RWPE2 (cell line): Measurements from ENCODE around the gene KRTAP1-4.

Source experiments
- ATAC-seq: fragments of 200-7000 bp; cut with Tn5 transposase; 3 replicates; pipeline ENCODE4 v1.9.1; 2021; ENCODE audit warnings: low read depth
- DNase-seq: peaks from one replicate; pipeline ENCODE4 v3.0.0-alpha.2; 2020; ENCODE audit warnings: low spot score
- H3K27ac ChIP-seq: fragments of 450-650 bp; 2 replicates; pipeline ENCODE4 v1.5.1; 2017; ENCODE audit warnings: mild to moderate bottlenecking; ENCODE audit not compliant: poor library complexity, severe bottlenecking
- H3K27me3 ChIP-seq: fragments of 250-450 bp; sonication (Bioruptor Pico); 2 replicates; pipeline ENCODE4 v1.5.1; 2021; ENCODE audit warnings: mild to moderate bottlenecking, moderate library complexity; ENCODE audit not compliant: insufficient read depth, poor library complexity, severe bottlenecking
- H3K36me3 ChIP-seq: fragments of 250-450 bp; sonication (Bioruptor Pico); 2 replicates; pipeline ENCODE4 v1.5.1; 2020; ENCODE audit warnings: low read depth, mild to moderate bottlenecking, moderate library complexity
- H3K4me1 ChIP-seq: fragments of 250-450 bp; sonication (Bioruptor Pico); 2 replicates; pipeline ENCODE4 v1.5.1; 2021; ENCODE audit warnings: mild to moderate bottlenecking, moderate library complexity; ENCODE audit not compliant: insufficient read depth, poor library complexity, severe bottlenecking
- H3K4me3 ChIP-seq: fragments of 250-450 bp; sonication (Bioruptor Pico); 2 replicates; pipeline ENCODE4 v1.5.1; 2021; ENCODE audit warnings: mild to moderate bottlenecking, moderate library complexity; ENCODE audit not compliant: severe bottlenecking
- H3K9me3 ChIP-seq: fragments of 250-450 bp; sonication (Bioruptor Pico); 2 replicates; pipeline ENCODE4 v1.5.1; 2021; ENCODE audit warnings: mild to moderate bottlenecking, moderate library complexity; ENCODE audit not compliant: severe bottlenecking
- TF ChIP-seq, protein P1 (sequence below): fragments of 450-650 bp; IDR thresholded peaks from one replicate; pipeline ENCODE4 v1.5.1; 2017; ENCODE audit warnings: mild to moderate bottlenecking, moderate library complexity; ENCODE audit not compliant: poor library complexity, severe bottlenecking

Gene KRTAP1-4

DNA sequence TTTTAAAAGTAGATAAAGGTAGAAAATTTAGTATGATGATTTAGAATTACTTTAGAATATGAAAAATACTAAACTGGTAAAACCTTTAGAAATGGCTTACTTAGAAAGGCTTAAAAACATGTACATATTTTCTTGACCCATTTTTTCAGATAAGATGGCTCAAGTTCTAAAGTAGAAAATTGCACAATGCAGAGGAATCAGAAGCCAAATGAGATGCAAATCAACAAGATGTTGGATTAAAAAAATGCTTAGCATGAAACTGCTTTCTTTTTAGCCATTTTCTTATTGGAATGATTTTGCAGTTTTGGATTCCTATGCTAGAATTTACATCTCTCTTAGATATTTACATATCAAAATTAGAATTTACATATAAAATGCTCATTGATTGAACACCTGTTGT lies 19.6 kb downstream of the KRTAP1-4 start:
- peaks cover 11% of the 10 kb centered on the region for H3K4me1 ChIP-seq
- no peak overlapping the region for H3K27ac ChIP-seq
- no peaks in the 10 kb centered on the region for H3K27me3 ChIP-seq
- TF ChIP-seq, protein P1, sequence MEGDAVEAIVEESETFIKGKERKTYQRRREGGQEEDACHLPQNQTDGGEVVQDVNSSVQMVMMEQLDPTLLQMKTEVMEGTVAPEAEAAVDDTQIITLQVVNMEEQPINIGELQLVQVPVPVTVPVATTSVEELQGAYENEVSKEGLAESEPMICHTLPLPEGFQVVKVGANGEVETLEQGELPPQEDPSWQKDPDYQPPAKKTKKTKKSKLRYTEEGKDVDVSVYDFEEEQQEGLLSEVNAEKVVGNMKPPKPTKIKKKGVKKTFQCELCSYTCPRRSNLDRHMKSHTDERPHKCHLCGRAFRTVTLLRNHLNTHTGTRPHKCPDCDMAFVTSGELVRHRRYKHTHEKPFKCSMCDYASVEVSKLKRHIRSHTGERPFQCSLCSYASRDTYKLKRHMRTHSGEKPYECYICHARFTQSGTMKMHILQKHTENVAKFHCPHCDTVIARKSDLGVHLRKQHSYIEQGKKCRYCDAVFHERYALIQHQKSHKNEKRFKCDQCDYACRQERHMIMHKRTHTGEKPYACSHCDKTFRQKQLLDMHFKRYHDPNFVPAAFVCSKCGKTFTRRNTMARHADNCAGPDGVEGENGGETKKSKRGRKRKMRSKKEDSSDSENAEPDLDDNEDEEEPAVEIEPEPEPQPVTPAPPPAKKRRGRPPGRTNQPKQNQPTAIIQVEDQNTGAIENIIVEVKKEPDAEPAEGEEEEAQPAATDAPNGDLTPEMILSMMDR, result no peak
- H3K36me3 ChIP-seq, result no peaks in the 10 kb centered on the region
- no peak overlapping the region for H3K4me3 ChIP-seq
- DNase-seq, result no peak
- H3K9me3 ChIP-seq, result no peaks in the 10 kb centered on the region
- no peak for ATAC-seq

DNA sequence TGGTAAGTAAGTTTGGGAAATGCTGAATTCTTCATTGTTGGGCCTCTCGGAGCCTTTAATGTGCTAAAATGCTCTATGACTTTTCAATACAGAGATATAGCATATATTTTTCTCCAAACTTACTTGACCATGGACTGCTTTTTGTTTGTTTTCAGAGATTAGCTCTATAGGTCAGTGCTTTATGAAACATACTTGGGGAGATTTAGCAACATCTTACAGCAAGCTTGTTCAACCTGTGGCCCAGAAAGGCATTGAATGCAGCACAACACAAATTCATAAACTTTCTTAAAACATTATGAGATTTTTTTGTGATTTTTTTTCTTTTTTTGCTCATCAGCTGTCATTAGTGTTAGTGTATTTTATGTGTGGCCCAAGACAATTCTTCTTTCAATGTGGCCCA lies 20.1 kb downstream of the KRTAP1-4 start:
- TF ChIP-seq, protein P1, result no peak

DNA sequence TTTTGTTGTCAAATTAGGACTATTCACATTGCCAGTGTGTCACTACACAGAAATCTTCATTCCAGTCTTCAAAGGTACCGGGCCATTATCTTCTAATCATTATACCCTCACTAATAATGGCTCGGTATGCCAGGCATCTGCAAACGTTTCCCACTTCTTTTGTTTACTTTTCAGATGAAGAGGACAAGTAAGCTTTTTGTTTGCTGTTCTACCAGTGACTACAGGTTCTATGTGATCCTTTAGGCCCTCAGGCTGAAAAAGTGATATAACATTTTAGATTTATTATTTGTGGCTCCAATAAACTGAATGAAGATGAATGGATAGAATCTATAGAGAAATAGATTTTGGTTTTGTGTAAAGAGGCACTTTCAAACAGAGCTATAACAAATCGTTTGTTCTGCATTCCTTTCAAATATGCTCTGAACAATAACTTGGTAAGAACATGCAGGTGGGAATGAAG lies 20.7 kb downstream of the KRTAP1-4 start:
- Histone ChIP-seq H3K9me3 (no peaks in the 10 kb centered on the region), H3K4me3 (no peak overlapping the region), H3K36me3 (no peaks in the 10 kb centered on the region), H3K27ac (no peak overlapping the region), H3K27me3 (no peaks in the 10 kb centered on the region), H3K4me1 (peaks cover 11% of the 10 kb centered on the region)
- DNase-seq (no peak), ATAC-seq (no peak)
- TF ChIP-seq, protein P1, result no peak

More for the DNA sequence above, 20.1 kb downstream of the KRTAP1-4 start:
- DNase-seq (no peak), ATAC-seq (no peak)
- H3K27me3 ChIP-seq, result no peaks in the 10 kb centered on the region
- H3K4me3 ChIP-seq, result no peak overlapping the region
- H3K4me1 ChIP-seq, result peaks cover 11% of the 10 kb centered on the region
- no peaks in the 10 kb centered on the region for H3K36me3 ChIP-seq
- no peak overlapping the region for H3K27ac ChIP-seq
- no peaks in the 10 kb centered on the region for H3K9me3 ChIP-seq

DNA sequence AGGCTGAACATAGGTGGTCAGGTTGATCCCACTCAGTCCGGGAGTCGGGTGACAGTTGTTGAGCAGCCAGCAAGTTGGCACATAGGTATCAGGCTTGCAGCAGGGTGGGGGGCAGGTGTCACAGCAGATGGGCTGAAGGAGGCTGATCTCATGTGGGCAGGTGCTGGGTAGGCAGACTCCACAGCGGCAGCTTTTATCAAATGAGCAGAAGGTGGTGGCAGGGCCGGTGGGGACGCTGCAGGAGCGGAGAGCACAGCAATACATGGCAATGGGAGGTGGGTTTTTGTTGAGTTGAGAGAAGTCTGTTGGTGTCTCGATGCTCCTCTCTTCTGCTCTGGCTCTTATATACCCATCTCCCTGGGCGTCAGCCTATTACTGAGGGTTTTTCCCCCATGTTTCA lies 21.2 kb downstream of the KRTAP1-4 start, which contains the start of gene KRTAP3-1:
KRTAP3-1 (minus strand) TSS at position 318 of the 400 bp plus-strand sequence; CDS start at position 264, 54 bp downstream.
- no peaks in the 10 kb centered on the region for H3K27me3 ChIP-seq
- H3K36me3 ChIP-seq, result no peaks in the 10 kb centered on the region
- DNase-seq, result no peak
- TF ChIP-seq, protein P1, result no peak
- H3K27ac ChIP-seq, result no peak within 1 kb of the TSS
- no peak within 1 kb of the TSS for H3K4me3 ChIP-seq
- ATAC-seq, result no peak
- H3K4me1 ChIP-seq, result peaks cover 14% of the 10 kb centered on the region
- H3K9me3 ChIP-seq, result no peaks in the 10 kb centered on the region

DNA sequence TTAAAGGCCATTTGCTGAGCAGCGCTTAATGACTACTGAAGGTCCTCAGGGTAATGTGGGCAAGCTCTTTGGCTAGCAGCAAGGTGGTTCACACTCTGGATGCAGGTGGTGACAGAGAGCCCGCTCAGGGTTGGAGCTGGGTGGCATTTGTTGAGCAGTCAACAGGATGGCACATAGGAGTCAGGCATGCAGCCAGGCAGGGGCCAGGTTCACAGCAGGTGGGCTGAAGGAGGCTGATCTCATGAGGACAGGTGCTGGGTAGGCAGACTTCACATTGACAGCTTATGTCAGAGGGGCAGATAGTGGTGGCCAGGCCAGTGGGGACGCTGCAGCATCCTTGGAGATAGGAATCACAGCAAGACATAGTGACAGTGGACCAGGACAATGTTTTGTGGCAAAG lies 25.6 kb downstream of the KRTAP1-4 start:
- H3K27ac ChIP-seq, result no peak overlapping the region
- peaks cover 33% of the 10 kb centered on the region for H3K4me1 ChIP-seq
- no peaks in the 10 kb centered on the region for H3K27me3 ChIP-seq
- H3K36me3 ChIP-seq, result no peaks in the 10 kb centered on the region
- no peak overlapping the region for H3K4me3 ChIP-seq
- ATAC-seq (no peak), DNase-seq (no peak)
- no peaks in the 10 kb centered on the region for H3K9me3 ChIP-seq
- TF ChIP-seq, protein P1, result no peak
